HepG2 (cell line): Measurements from ENCODE around the gene IL22RA1. TPM values are rescaled to one million over a fixed set of nuclear protein-coding genes. Genes with fewer than 3 reads are reported as not detected.
A peak's percentile ranks its signal among the peaks of the same experiment; 100 is the strongest.

Experiments used
- ATAC-seq: fragments of 200-7000 bp; cut with Tn5 transposase; 3 replicates; pipeline ENCODE4 v1.9.1; 2020; ENCODE audit warnings: mild to moderate bottlenecking, moderate library complexity
- BruUV-seq: library from RNA; stranded (reverse); fragments of 400-500 nt; replicated peaks from 2 replicates; lab custom pipeline; 2021; lab: Mats Ljungman, UMichigan
- CTCF ChIA-PET: fragments of 300-600 bp; formaldehyde crosslinking; extraction: SDS; loops from one replicate; lab custom pipeline; 2021; ENCODE audit warnings: low total read pairs, inconsistent platforms, low intra/inter-chr PET ratio; lab: Yijun Ruan, JAX
- POLR2A ChIA-PET: fragments of 350-600 bp; sonication (Branson Sonifier 250); formaldehyde crosslinking; loops from one replicate; lab custom pipeline; 2020; ENCODE audit warnings: antibody characterized with exemption, inconsistent platforms; lab: Yijun Ruan, JAX
- DNase-seq: peaks from one replicate; pipeline ENCODE4 v3.0.0-alpha.2; 2015; ENCODE audit warnings: low spot score
- FAIRE-seq: peaks from 3 replicates; lab custom pipeline; 2011; peaks lifted over from hg19 to GRCh38; lab: Jason Lieb, UNC
- H2AFZ ChIP-seq: one replicate; pipeline ENCODE4 v1.6.1; 2011; ENCODE audit warnings: low read length, inconsistent platforms
- H3K27ac ChIP-seq: fragments of 300-600 bp; 3 replicates; pipeline ENCODE4 v1.8.0; 2011; ENCODE audit warnings: mixed run types, mild to moderate bottlenecking, mixed read lengths, low read length, inconsistent platforms; ENCODE audit not compliant: insufficient read depth; ENCODE audit errors: extremely low read length
- H3K27me3 ChIP-seq, 2 experiments: fragments of 200-600 bp in 1 of 2; 2 replicates in 1 of 2; 3 replicates in 1 of 2; pipeline versions ENCODE4 v1.6.0 to v1.8.0; 2011; ENCODE audit warnings: low read length in 2 of 2, mild to moderate bottlenecking in 2 of 2, moderate library complexity in 2 of 2, inconsistent platforms in 1 of 2; ENCODE audit not compliant: insufficient read depth in 2 of 2, control insufficient read depth in 1 of 2
- H3K36me3 ChIP-seq, 2 experiments: fragments of 200-600 bp in 1 of 2; replicated peaks in 1 of 2; 2 replicates in 1 of 2; 3 replicates in 1 of 2; pipeline versions ENCODE4 v1.5.1 to v1.8.0; 2011; ENCODE audit warnings: low read length in 2 of 2, inconsistent platforms in 1 of 2; ENCODE audit not compliant: insufficient read depth in 2 of 2, control insufficient read depth in 1 of 2
- H3K4me1 ChIP-seq: 2 replicates; pipeline ENCODE4 v1.5.1; 2012; ENCODE audit warnings: low read length, inconsistent platforms; ENCODE audit not compliant: insufficient read depth
- H3K4me2 ChIP-seq: 2 replicates; pipeline ENCODE4 v1.6.0; 2011; ENCODE audit warnings: low read depth, low read length, inconsistent platforms
- H3K4me3 ChIP-seq, 3 experiments: fragments of 200-600 bp in 1 of 3; sonication (generic), shearing (Covaris generic) in 1 of 3; replicated peaks in 1 of 3; 2 replicates each; pipeline ENCODE4 v1.5.1; 2011 to 2016; ENCODE audit warnings: low read length in 3 of 3, inconsistent platforms in 2 of 3, low read depth in 2 of 3, mild to moderate bottlenecking in 2 of 3, control low read depth in 1 of 3, mixed read lengths in 1 of 3; ENCODE audit not compliant: insufficient read depth in 1 of 3
- H3K79me2 ChIP-seq: one replicate; pipeline ENCODE4 v1.6.1; 2011; ENCODE audit warnings: low read length, inconsistent platforms; ENCODE audit not compliant: insufficient read depth
- H3K9ac ChIP-seq: 2 replicates; pipeline ENCODE4 v1.6.0; 2011; ENCODE audit warnings: mild to moderate bottlenecking, low read depth, low read length, inconsistent platforms; ENCODE audit not compliant: insufficient read depth
- H3K9me3 ChIP-seq: 2 replicates; pipeline ENCODE4 v1.5.1; 2012; ENCODE audit warnings: mild to moderate bottlenecking, low read length
- H4K20me1 ChIP-seq: 2 replicates; pipeline ENCODE4 v1.6.0; 2011; ENCODE audit warnings: inconsistent platforms, mild to moderate bottlenecking, low read length, moderate library complexity; ENCODE audit not compliant: insufficient read depth
- AHR ChIP-seq: IDR thresholded peaks from 2 replicates; pipeline ENCODE4 v1.6.1; 2018; ENCODE audit warnings: missing genetic modification reagents, missing compliant biosample characterization
- ATF6 ChIP-seq: sonication (generic); formaldehyde crosslinking; conservative IDR thresholded peaks from 2 replicates; pipeline ENCODE4 v1.4.0; 2020; ENCODE audit warnings: missing genetic modification reagents
- BRD4 ChIP-seq: sonication (generic); formaldehyde crosslinking; IDR thresholded peaks from 2 replicates; pipeline ENCODE4 v1.4.0; 2020; ENCODE audit warnings: missing genetic modification reagents
- GTF3A ChIP-seq: sonication (generic); formaldehyde crosslinking; conservative IDR thresholded peaks from 2 replicates; pipeline ENCODE4 v1.4.0; 2020; ENCODE audit warnings: mild to moderate bottlenecking, missing genetic modification reagents
- HBP1 ChIP-seq: IDR thresholded peaks from 2 replicates; pipeline ENCODE4 v1.6.1; 2016; ENCODE audit warnings: low read depth, control low read depth
- HES4 ChIP-seq: sonication (generic); formaldehyde crosslinking; IDR thresholded peaks from 2 replicates; pipeline ENCODE4 v1.9.0; 2021; ENCODE audit warnings: mild to moderate bottlenecking, missing genetic modification reagents, borderline replicate concordance
- PAX8 ChIP-seq: sonication (generic); formaldehyde crosslinking; IDR thresholded peaks from 2 replicates; pipeline ENCODE4 v1.8.0; 2022; ENCODE audit warnings: mild to moderate bottlenecking, missing genetic modification reagents, borderline replicate concordance
- SAP130 ChIP-seq: IDR thresholded peaks from 2 replicates; pipeline ENCODE4 v1.6.1; 2016; ENCODE audit warnings: low read depth
- SIN3A ChIP-seq: IDR thresholded peaks from 2 replicates; pipeline ENCODE4 v1.6.1; 2011; ENCODE audit warnings: low read depth, mild to moderate bottlenecking, control low read depth, low read length, borderline replicate concordance
- TGIF2 ChIP-seq: IDR thresholded peaks from 2 replicates; pipeline ENCODE4 v1.6.1; 2016; ENCODE audit warnings: control low read depth, missing compliant biosample characterization
- YEATS2 ChIP-seq: sonication (generic); formaldehyde crosslinking; IDR thresholded peaks from 2 replicates; pipeline ENCODE4 v1.4.0; 2020; ENCODE audit warnings: missing genetic modification reagents, borderline replicate concordance
- ZFX ChIP-seq: sonication (generic); formaldehyde crosslinking; IDR thresholded peaks from 2 replicates; pipeline ENCODE4 v1.4.0; 2020; ENCODE audit warnings: mild to moderate bottlenecking, low read depth, missing genetic modification reagents, moderate library complexity
- ZNF121 ChIP-seq: sonication (generic); formaldehyde crosslinking; IDR thresholded peaks from 2 replicates; pipeline ENCODE4 v1.5.0; 2020; ENCODE audit warnings: mild to moderate bottlenecking, missing genetic modification reagents
- ZNF44 ChIP-seq: sonication (generic); formaldehyde crosslinking; IDR thresholded peaks from 2 replicates; pipeline ENCODE4 v1.5.1; 2020; ENCODE audit warnings: mild to moderate bottlenecking, missing genetic modification reagents
- ZNF530 ChIP-seq: sonication (generic); formaldehyde crosslinking; IDR thresholded peaks from 2 replicates; pipeline ENCODE4 v1.5.0; 2020; ENCODE audit warnings: low read depth, mild to moderate bottlenecking, missing genetic modification reagents
- ZNF615 ChIP-seq: sonication (generic); formaldehyde crosslinking; IDR thresholded peaks from 2 replicates; pipeline ENCODE4 v1.5.0; 2020; ENCODE audit warnings: mild to moderate bottlenecking, missing genetic modification reagents, borderline replicate concordance
- WGBS: methylation state at CpG from one replicate; pipeline ENCODE4 v1.1.6; 2017; ENCODE audit warnings: low lambda C conversion rate; 5-methylcytosine and 5-hydroxymethylcytosine counted together
- in situ Hi-C: cut with HindIII; loops from 2 replicates; pipeline ENCODE4 v1.10.0; 2017; ENCODE audit warnings: low pct_unique_long_range_greater_than_20kb; ENCODE audit not compliant: extremely low pct_ligation_motif_present
- intact Hi-C: fragments of 100-400 bp; cut with micrococcal nuclease; formaldehyde crosslinking; loops from one replicate; pipeline ENCODE4 v1.10.0; 2022; ENCODE audit not compliant: unreplicated experiment
- polyA plus RNA-seq, 8 experiments: library from polyadenylated mRNA; depleted of rRNA in 3 of 8; stranded (reverse) in 7 of 8; unstranded in 1 of 8; fragments of >200 nt; fragmentation: Illumina TruSeq in 4 of 8; extraction: Trizol in 4 of 8; gene quantifications; 2 replicates each; pipeline versions ENCODE4 v1.2.1 to v1.2.3, GENCODE V29; 2011 to 2016; ENCODE audit warnings: low read depth in 4 of 8, missing spikeins in 1 of 8, mixed read lengths in 1 of 8; ENCODE audit not compliant: insufficient read depth in 1 of 8
- total RNA-seq, 5 experiments: library from RNA; depleted of rRNA; stranded (reverse); fragments of >200 nt; fragmentation: Illumina TruSeq; extraction: Trizol; gene quantifications; 2 replicates each; pipeline ENCODE4 v1.2.3, GENCODE V29; 2016; ENCODE audit warnings: low read depth in 1 of 5
- TF ChIP-seq, protein P1 (sequence below): sonication (generic); formaldehyde crosslinking; IDR thresholded peaks from 2 replicates; pipeline ENCODE4 v1.5.0; 2020; ENCODE audit warnings: missing genetic modification reagents
- TF ChIP-seq, protein P2 (sequence below): sonication (generic); formaldehyde crosslinking; IDR thresholded peaks from 2 replicates; pipeline ENCODE4 v1.5.0; 2020; ENCODE audit warnings: missing genetic modification reagents, mild to moderate bottlenecking, borderline replicate concordance

The IL22RA1 gene
- total and polyA plus RNA-seq, 2 of the 13 experiments (the other 11 are each of a cell fraction or from before 2014, with no cell fraction given): 4.4 to 10.2 TPM

- Histone ChIP-seq H3K9ac (peak overlapping the region; percentile 73), H3K36me3 (no peaks in the 10 kb centered on the region; a peak in 1 of 5 replicates), H3K4me2 (peak overlapping the region; percentile 96), H3K4me1 (peaks cover 83% of the 10 kb centered on the region), H2AFZ (peak overlapping the region; percentile 47), H3K9me3 (no peaks in the 10 kb centered on the region), H3K27me3 (no peaks in the 10 kb centered on the region; a peak in 1 of 5 replicates), H3K27ac (peak overlapping the region; percentile 70), H3K4me3 (peak overlapping the region; percentile 62 to 82 (median 63)), H4K20me1 (no peaks in the 10 kb centered on the region), H3K79me2 (peaks cover 6% of the 10 kb centered on the region)
- WGBS: 3% methylated on average over 7 of the region's 18 CpGs
- BruUV-seq: TSS peak; percentile 49
- CTCF ChIA-PET: no interaction called here
- POLR2A ChIA-PET: interaction anchor here (1.4 to 3.6 kb wide), 3 partner anchors 11 to 43 kb away, joined by 4 to 44 read pairs (median 10); partner anchors contain the start of gene IL22RA1
- intact Hi-C loops (no loop called here), in situ Hi-C loops (loop anchor here (5.0 kb wide), 1 partner anchor 35 kb away; no protein-coding TSS in a partner anchor)
- DNase-seq (no peak), ATAC-seq (peak; percentile 32), FAIRE-seq (no peak)
- TF ChIP-seq PAX8 (no peak), TGIF2 (no peak), ZNF615 (CRISPR knock-in tag) (no peak), BRD4 (CRISPR knock-in tag) (no peak), SIN3A (0 out of 2 replicates have a peak, but pooled peaks have one; percentile 34), YEATS2 (CRISPR knock-in tag) (no peak), GTF3A (CRISPR knock-in tag) (no peak), ZFX (CRISPR knock-in tag) (peak; percentile 69), SAP130 (CRISPR knock-in tag) (no peak), HBP1 (CRISPR knock-in tag) (0 out of 2 replicates have a peak, but pooled peaks have one; percentile 24), ZNF121 (no peak), ZNF530 (CRISPR knock-in tag) (no peak), HES4 (CRISPR knock-in tag) (no peak), AHR (CRISPR knock-in tag) (no peak), ZNF44 (CRISPR knock-in tag) (no peak), ATF6 (CRISPR knock-in tag) (0 out of 2 replicates have a peak, but pooled peaks have one; percentile 0)
- TF ChIP-seq, protein P1, sequence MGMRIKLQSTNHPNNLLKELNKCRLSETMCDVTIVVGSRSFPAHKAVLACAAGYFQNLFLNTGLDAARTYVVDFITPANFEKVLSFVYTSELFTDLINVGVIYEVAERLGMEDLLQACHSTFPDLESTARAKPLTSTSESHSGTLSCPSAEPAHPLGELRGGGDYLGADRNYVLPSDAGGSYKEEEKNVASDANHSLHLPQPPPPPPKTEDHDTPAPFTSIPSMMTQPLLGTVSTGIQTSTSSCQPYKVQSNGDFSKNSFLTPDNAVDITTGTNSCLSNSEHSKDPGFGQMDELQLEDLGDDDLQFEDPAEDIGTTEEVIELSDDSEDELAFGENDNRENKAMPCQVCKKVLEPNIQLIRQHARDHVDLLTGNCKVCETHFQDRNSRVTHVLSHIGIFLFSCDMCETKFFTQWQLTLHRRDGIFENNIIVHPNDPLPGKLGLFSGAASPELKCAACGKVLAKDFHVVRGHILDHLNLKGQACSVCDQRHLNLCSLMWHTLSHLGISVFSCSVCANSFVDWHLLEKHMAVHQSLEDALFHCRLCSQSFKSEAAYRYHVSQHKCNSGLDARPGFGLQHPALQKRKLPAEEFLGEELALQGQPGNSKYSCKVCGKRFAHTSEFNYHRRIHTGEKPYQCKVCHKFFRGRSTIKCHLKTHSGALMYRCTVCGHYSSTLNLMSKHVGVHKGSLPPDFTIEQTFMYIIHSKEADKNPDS (CRISPR knock-in tag): no peak
- TF ChIP-seq, protein P2, sequence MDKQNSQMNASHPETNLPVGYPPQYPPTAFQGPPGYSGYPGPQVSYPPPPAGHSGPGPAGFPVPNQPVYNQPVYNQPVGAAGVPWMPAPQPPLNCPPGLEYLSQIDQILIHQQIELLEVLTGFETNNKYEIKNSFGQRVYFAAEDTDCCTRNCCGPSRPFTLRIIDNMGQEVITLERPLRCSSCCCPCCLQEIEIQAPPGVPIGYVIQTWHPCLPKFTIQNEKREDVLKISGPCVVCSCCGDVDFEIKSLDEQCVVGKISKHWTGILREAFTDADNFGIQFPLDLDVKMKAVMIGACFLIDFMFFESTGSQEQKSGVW (CRISPR knock-in tag): no peak
These were observed 35.3 kb downstream of the IL22RA1 start for GRCh38 chr1:24107462-24108138.
